LoVo (cell line): ENCODE data around the gene KCTD5.
"Not testable (repeated sequence)": the region's sequence is repeated elsewhere in the genome, so short reads cannot be mapped to it uniquely, and the experiment has no call there.

Source experiments
- DNase-seq: peaks from one replicate; pipeline ENCODE4 v3.0.0-alpha.2; 2016; ENCODE audit warnings: low spot score

The KCTD5 gene

GRCh38 chr16:2710021-2710710 is 27.8 kb downstream of the KCTD5 start:
- no peak for DNase-seq

- DNase-seq, result no peak
Observed at GRCh38 chr16:2710711-2711231, 28.4 kb downstream of the KCTD5 start.

- no peak for DNase-seq
Observed at GRCh38 chr16:2711370-2712062, 29.2 kb downstream of the KCTD5 start.

- no peak for DNase-seq
Observed at GRCh38 chr16:2712063-2712441, 29.7 kb downstream of the KCTD5 start.

- no peak for DNase-seq
Observed at GRCh38 chr16:2712546-2712945, 30.2 kb downstream of the KCTD5 start.

- DNase-seq, result no peak
Observed at GRCh38 chr16:2713523-2713922, 31.2 kb downstream of the KCTD5 start.

GRCh38 chr16:2713985-2714774 is 31.9 kb downstream of the KCTD5 start:
- DNase-seq, result no peak

GRCh38 chr16:2715064-2715463 is 32.7 kb downstream of the KCTD5 start:
- DNase-seq, result no peak

- peak; percentile 14 for DNase-seq
Observed at GRCh38 chr16:2715519-2715918, 33.2 kb downstream of the KCTD5 start.

- DNase-seq, result no peak
Observed at GRCh38 chr16:2715966-2716885, 33.9 kb downstream of the KCTD5 start.

GRCh38 chr16:2716948-2717347 is 34.6 kb downstream of the KCTD5 start:
- no peak for DNase-seq

- DNase-seq, result no peak
Observed at GRCh38 chr16:2717383-2718263, 35.3 kb downstream of the KCTD5 start.

- DNase-seq, result no peak
Observed at GRCh38 chr16:2719328-2720063, 37.2 kb downstream of the KCTD5 start.

- no peak for DNase-seq
Observed at GRCh38 chr16:2720064-2720457, 37.7 kb downstream of the KCTD5 start, which contains the start of gene PRSS27. TSS of gene PRSS27 (minus strand) at chr16:2720224. CDS start at chr16:2720160, 64 bp downstream.

GRCh38 chr16:2720719-2721633 is 38.7 kb downstream of the KCTD5 start:
- peak; percentile 87 for DNase-seq

- DNase-seq, result not testable (repeated sequence)
Observed at GRCh38 chr16:2721634-2722173, 39.4 kb downstream of the KCTD5 start.

- no peak for DNase-seq
Observed at GRCh38 chr16:2724088-2724676, 41.9 kb downstream of the KCTD5 start.

GRCh38 chr16:2724816-2725348 is 42.6 kb downstream of the KCTD5 start:
- no peak for DNase-seq
